HEK293 (cell line): Measurements from ENCODE around the gene PRPH.

Experiments used
- IKZF3 ChIP-seq: fragments of 450-650 bp; IDR thresholded peaks from 2 replicates; pipeline ENCODE4 v1.5.0; 2018; ENCODE audit warnings: missing biosample characterization, mild to moderate bottlenecking, missing genetic modification characterization, moderate library complexity
- ZBTB44 ChIP-seq: fragments of 450-650 bp; IDR thresholded peaks from 2 replicates; pipeline ENCODE4 v1.5.1; 2018; ENCODE audit warnings: missing biosample characterization, mild to moderate bottlenecking, missing genetic modification characterization
- ZFP3 ChIP-seq: fragments of 450-650 bp; formaldehyde crosslinking; IDR thresholded peaks from 2 replicates; pipeline ENCODE4 v1.5.1; 2016; ENCODE audit warnings: low read depth, missing biosample characterization, missing genetic modification characterization
- ZNF138 ChIP-seq: fragments of 450-650 bp; formaldehyde crosslinking; IDR thresholded peaks from 2 replicates; pipeline ENCODE4 v1.5.1; 2016; ENCODE audit warnings: missing biosample characterization, missing genetic modification characterization, borderline replicate concordance
- ZNF398 ChIP-seq: fragments of 450-650 bp; formaldehyde crosslinking; IDR thresholded peaks from 2 replicates; pipeline ENCODE4 v1.5.1; 2017; ENCODE audit warnings: missing biosample characterization, missing genetic modification characterization
- ZNF404 ChIP-seq: fragments of 450-650 bp; formaldehyde crosslinking; IDR thresholded peaks from 2 replicates; pipeline ENCODE4 v1.5.1; 2017; ENCODE audit warnings: missing biosample characterization, missing genetic modification characterization
- ZNF785 ChIP-seq: fragments of 450-650 bp; formaldehyde crosslinking; IDR thresholded peaks from 2 replicates; pipeline ENCODE4 v1.5.1; 2016; ENCODE audit warnings: missing biosample characterization, missing genetic modification characterization
- TF ChIP-seq, protein P1 (sequence below): fragments of 450-650 bp; formaldehyde crosslinking; IDR thresholded peaks from 2 replicates; pipeline ENCODE4 v1.5.1; 2016; ENCODE audit warnings: missing biosample characterization, missing genetic modification characterization
- TF ChIP-seq, protein P2 (sequence below): fragments of 450-650 bp; formaldehyde crosslinking; IDR thresholded peaks from 2 replicates; pipeline ENCODE4 v1.5.1; 2016; ENCODE audit warnings: missing biosample characterization, missing genetic modification characterization

DNA sequence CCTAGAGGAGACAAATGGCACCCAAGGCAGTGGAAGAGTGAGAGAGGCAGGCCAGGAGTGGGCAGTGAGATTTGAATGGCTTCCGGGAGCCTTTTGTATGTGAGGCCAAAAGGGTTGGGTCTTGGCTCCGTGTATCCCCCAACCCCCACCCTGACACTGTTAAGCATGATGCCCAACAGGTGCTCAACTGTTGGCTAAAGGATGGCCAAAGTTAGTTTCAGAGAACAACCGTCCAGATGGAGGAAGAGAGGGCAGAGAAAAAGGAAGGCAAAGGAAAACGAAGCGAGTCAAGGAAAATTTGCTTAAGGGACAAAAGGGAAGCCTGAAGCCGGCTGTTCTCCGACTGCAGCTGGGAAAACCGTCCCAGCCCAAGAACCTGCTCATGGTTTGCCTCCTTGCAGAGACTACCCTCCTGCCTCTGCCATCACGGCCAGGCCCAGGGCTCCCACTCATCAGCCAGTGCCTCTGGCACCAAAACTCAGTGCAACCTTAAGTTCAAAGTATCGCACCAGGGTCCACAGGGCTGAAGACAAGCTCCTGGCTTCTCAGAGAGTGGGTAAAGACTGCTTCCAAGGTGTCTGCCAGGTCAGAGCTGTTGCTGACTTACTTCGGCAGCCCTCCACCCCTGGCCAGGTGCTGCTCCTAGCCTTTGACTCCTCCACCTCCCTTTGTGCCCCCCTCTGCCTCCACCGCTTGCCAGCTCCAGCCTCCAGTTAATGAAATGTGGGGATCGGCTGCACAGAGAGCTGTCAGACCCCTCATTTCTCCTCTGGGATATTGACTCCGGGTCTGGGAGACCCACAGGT is 46.2 kb downstream of the PRPH start:
- TF ChIP-seq ZNF138 (tag by site-specific recombination) (no peak), ZNF398 (tag by site-specific recombination) (no peak), ZBTB44 (tag by site-specific recombination) (no peak), ZNF404 (tag by site-specific recombination) (no peak), ZNF785 (tag by site-specific recombination) (no peak), IKZF3 (tag by site-specific recombination) (no peak), ZFP3 (no peak)
- TF ChIP-seq, protein P1, sequence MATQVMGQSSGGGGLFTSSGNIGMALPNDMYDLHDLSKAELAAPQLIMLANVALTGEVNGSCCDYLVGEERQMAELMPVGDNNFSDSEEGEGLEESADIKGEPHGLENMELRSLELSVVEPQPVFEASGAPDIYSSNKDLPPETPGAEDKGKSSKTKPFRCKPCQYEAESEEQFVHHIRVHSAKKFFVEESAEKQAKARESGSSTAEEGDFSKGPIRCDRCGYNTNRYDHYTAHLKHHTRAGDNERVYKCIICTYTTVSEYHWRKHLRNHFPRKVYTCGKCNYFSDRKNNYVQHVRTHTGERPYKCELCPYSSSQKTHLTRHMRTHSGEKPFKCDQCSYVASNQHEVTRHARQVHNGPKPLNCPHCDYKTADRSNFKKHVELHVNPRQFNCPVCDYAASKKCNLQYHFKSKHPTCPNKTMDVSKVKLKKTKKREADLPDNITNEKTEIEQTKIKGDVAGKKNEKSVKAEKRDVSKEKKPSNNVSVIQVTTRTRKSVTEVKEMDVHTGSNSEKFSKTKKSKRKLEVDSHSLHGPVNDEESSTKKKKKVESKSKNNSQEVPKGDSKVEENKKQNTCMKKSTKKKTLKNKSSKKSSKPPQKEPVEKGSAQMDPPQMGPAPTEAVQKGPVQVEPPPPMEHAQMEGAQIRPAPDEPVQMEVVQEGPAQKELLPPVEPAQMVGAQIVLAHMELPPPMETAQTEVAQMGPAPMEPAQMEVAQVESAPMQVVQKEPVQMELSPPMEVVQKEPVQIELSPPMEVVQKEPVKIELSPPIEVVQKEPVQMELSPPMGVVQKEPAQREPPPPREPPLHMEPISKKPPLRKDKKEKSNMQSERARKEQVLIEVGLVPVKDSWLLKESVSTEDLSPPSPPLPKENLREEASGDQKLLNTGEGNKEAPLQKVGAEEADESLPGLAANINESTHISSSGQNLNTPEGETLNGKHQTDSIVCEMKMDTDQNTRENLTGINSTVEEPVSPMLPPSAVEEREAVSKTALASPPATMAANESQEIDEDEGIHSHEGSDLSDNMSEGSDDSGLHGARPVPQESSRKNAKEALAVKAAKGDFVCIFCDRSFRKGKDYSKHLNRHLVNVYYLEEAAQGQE, result no peak
- TF ChIP-seq, protein P2, sequence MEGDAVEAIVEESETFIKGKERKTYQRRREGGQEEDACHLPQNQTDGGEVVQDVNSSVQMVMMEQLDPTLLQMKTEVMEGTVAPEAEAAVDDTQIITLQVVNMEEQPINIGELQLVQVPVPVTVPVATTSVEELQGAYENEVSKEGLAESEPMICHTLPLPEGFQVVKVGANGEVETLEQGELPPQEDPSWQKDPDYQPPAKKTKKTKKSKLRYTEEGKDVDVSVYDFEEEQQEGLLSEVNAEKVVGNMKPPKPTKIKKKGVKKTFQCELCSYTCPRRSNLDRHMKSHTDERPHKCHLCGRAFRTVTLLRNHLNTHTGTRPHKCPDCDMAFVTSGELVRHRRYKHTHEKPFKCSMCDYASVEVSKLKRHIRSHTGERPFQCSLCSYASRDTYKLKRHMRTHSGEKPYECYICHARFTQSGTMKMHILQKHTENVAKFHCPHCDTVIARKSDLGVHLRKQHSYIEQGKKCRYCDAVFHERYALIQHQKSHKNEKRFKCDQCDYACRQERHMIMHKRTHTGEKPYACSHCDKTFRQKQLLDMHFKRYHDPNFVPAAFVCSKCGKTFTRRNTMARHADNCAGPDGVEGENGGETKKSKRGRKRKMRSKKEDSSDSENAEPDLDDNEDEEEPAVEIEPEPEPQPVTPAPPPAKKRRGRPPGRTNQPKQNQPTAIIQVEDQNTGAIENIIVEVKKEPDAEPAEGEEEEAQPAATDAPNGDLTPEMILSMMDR, result no peak
